HG03439 (cell line): ENCODE results near the gene ARRDC2.
"Not testable (repeated sequence)": the region's sequence is repeated elsewhere in the genome, so short reads cannot be mapped to it uniquely, and the experiment has no call there.

Experiments
- ATAC-seq: cut with Tn5 transposase; IDR thresholded peaks from one replicate; pipeline ENCODE4 v1.9.1; 2021; ENCODE audit warnings: mild to moderate bottlenecking, moderate library complexity; ENCODE audit not compliant: unreplicated experiment

ARRDC2 gene

DNA sequence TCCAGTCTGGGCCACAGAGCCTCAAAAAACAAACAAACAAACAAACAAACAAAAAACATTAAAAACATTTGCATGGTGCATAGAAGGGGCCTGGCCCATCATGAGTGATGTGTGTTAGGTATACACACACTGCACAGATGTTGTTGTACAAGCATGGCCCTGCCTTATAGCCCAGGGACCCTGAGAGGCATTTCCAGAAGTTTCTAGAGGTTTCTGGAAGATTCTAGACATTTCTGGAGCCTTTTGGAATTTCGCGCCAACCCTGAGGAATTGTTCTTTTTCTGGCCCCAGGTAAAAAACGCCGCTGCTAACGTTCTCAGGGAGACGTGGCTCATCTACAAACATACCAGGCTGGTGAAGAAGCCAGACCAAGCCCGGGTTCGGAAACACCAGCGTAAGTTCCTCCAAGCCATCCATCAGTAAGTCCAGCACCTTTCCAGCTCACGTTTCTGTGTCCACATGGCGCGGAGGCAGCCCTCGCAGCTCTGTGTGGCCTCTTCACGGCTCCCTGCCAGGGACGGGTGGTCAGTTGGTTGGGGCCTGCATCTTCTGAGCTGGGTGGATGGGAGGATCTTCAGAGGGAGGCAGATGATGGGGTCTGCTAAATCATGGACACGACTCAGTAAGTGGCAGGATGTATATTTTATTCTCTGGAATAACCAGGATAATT is 18.4 kb upstream of the ARRDC2 start:
- ATAC-seq: no peak

DNA sequence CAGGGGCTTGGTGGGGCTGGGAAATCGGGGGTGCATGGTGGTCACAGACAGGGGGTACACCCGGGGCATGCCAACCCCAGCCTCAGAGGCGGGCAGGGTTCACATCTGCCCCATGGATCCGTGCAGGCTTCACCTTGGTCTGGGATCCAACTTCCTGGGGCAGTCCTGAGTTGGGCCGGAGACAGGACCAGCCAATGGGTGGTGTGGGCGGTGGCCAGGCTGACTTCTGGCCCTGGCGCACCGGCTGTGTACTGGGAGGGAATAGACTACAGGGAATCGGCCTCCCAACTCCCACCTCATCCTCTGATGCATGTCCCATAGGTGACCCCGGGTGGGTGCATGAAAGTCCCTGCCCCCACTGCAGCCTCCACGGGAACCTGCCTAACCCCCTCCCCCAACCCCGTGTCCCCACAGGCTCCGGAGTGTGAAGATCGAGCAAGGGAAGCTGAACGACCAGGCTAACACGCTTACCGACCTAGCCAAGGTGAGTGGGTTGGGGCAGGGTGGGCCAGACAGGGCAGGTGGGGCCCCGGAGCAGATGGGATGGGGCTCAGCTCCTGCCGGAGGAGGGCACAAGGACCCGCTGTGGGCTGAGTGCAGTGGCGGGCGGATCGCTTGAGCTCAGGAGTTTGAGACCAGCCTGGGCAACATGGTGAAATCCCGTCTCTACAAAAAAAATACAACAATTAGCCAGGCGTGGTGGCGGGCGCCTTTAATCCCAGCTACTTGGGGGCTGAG is 14.7 kb upstream of the ARRDC2 start:
- ATAC-seq: no peak

DNA sequence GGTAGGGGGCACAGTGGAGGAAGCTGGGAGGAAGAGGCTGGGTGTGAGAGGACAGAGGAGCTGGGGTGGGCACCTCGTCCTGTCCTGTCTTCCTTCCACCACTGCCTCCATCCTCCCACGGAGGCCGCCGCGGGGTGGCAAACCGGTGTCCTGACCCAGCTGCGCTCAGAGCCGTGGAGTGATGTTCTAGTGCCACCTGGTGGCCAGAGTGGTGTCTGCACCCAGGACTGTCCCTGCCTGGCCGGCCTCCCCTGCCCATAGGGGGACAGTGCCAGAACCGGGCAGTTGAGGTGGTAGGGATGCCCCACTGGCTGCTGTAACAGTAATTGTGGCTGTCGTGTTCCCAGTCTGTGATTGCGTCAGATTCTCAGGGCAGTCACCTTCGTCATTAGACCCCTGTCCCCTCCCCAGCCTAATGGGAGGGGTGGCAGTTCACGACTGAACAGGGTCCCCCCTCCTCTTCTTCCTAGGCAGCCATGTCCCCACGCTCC is 11.1 kb upstream of the ARRDC2 start:
- peak; percentile 50 for ATAC-seq

DNA sequence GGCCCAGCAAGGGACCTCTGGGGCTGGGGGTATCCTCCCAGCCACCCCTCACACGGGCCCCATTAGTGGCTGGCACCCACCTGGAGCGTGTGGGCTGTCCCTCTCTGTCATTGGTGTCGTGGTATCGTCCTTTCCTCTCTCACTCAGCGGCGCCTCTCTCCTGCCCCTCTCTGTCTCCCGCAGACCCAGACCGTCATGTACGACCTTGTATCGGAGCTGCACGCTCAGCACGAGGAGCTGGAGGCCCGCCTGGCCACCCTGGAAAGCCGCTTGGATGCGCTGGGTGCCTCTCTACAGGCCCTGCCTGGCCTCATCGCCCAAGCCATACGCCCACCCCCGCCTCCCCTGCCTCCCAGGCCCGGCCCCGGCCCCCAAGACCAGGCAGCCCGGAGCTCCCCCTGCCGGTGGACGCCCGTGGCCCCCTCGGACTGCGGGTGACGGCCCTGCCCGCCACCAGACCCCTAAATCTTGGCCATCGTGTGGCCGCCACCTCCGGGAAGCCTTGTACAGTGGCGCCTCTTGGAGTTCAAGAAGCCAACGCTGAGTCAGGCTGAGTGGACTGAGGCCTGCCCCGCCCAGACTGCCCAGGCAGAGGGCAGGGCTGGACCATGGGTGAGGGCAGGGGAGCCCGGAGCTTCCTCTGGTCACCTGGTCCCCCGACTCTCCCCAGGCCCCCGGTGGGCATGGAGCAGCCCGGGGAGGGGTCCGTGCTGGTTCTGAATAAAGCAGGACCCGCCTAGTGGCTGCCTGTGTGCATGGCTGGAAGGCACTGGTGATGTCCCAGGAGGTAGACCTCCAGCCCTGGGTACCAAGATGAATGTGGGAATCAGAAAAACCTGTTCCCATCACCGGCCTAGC is 9.8 kb upstream of the ARRDC2 start:
- no peak for ATAC-seq

GRCh38 chr19:17998827-17999150 is 9.2 kb upstream of the ARRDC2 start:
- no peak for ATAC-seq

GRCh38 chr19:17999684-18000479 is 8.1 kb upstream of the ARRDC2 start:
- ATAC-seq: no peak

DNA sequence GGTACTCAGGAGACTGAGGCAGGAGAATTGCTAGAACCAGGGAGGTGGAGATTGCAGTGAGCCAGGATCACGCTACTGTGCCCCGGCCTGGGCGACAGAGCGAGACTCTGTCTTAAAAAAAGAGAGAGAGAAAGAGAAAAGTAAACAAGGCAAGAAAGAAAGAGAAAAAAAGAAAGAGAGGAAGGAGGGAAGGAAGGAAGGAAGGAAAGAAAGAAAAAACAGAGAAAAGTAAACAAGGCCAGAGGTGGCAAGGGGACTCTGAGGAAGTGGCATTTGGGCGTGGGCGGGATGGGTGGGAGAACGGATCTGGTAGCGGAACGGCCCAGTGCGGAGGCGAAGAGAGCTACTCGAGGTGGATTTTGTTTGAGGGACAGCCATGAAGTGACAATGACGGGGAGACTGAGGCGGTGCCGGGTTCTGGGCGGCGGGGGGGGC is 7.5 kb upstream of the ARRDC2 start:
- peak; percentile 7 for ATAC-seq

DNA sequence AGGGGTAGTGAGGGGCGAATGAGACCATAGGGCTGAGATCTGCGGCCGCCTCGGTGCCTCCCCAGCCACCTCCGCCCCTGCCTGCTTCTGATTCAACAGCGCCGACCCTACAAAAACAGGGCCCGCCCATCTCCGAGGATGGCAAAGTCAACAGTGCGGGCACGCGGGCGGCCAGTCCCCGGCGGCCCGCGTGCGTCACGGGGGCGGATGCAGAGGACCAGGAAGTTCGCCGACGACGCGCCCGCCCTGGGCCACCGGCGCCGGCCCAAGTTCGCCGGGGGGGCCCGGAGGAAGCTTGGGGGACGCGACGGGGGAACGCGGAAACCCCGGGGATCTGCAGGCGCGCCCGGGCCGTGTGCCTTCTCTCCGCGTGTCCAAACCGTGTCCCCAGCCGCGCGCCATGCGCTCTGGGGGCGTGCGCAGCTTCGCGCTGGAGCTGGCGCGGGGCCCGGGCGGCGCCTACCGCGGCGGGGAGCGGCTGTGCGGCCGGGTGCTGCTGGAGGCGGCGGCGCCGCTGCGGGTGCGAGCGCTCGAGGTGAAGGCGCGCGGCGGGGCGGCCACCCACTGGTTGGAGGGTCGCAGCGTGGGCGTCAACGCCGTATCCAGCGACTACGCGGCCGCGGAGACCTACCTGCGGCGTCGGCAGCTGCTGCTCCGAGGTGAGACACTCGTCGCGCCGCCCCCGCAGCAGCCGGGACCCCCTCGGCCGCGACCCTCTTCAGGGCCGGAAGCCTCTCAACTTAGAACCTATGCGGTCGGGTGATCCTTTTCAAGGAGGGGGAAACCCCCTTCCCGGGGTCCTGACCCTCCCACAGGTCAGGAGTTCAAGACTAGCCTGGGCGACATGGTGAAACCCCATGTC is 6.8 kb upstream of the ARRDC2 start:
- ATAC-seq: peak; percentile 67

DNA sequence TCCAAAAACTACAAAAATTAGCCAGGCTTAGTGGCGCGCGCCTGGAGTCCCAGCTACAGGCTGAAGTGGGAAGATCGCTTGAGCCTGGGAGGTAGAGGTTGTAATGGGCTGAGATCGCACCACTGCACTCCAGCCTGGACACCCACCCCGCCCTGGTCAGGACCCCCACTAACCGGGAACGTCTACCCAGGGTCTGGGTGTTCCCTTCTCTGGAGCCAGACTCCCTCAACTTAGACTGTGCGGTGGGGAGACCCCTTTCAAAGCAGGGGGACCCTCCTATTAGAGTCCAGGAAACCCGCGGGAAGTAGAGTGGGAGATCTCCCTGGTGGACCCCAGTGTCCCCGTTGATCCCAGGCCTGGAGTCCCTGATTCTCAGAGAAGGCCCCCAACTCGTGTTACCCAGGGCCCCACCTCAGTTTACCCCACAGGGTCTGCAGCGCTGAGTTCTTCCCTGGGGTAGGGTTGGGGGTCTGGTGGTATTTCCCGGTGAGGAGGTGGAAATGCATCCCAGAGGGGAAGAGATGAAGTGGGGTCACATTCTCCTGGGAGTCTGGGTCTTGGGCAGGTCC is 6.1 kb upstream of the ARRDC2 start:
- no peak for ATAC-seq

DNA sequence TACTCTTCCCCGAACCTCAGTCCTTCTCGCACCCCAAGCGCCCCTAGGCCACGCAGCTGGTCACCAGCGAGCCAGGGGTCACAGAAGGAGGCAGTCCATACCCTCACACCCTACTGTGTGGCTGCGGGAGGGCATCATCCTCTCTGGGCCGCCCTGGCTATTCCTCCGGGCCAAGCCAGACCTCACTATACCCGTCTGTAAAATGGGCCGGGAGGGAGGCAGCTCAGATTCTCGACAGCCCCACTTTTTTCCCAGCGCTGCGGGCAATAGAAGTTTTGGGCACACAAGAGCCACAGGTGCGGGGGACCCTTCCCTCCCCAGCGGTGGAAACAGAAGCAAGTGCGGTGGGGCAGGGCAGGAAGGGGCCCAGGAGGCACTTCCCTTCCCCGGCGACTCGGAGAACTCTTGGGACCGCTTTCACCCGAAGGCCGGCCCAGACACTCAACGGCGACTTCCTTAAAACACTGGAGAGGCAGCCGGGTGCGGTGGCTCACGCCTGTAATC is 5.6 kb upstream of the ARRDC2 start:
- no peak for ATAC-seq

- not testable (repeated sequence) for ATAC-seq
These were observed 2.2 kb upstream of the ARRDC2 start for GRCh38 chr19:18005750-18006149.

DNA sequence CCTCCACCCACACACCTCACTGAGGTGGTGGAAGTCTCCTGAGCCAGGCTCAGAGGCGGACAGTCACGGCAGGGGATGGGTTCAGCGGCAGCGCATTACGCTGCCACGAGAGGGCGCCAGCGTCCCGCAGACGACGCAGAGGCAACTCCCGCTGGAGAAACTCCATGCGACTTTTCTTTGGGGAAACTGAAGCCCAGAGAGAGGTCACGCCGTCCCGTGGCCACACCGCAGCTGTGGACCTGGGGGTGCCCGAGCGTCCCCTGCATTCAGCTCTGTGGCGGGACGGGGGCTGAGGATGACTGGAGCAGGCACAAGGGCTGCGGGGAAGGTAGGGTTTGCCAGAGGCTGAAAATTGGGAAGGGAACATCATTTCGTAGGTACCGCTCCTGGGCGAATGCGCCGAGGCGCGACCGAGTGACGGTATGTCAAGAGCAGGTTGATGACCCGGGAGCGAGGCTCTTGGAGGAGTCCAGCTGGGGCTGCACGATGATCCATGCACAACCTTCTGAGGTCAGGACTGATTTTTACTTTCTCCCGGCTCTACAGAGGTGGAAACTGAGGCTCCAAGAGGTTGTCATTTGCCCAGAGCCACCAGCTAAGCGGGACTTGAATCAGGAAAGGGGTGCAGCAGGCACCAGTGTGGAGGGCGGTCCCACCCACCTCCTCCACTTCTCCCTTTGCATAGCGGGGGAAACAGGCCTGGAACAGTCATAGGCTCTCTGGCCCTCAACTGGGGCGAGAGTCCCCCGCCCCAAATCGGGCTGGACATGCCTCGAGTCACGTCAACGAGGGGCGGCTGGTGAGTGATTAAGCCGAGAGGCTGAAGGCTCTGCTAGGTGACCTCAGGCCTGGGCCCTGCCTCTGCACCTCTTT is 690 bp upstream of the ARRDC2 start:
- peak; percentile 48 for ATAC-seq

DNA sequence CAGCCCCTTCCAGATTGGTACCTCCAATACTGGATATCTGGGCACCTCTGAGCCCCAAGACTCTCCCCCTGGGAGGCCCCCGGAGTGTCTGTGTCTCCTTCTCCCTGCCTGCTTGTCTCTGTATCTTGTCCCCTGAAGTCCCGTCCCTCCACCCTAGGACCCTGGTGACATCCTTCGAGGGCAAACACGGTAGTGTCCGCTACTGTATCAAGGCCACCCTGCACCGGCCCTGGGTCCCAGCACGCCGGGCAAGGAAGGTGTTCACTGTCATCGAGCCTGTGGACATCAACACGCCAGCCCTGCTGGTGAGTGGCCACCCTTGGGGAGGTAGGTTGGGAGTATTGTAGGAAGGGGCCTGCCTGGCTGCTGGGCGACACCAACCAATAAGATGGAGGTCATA is 844 bp downstream of the ARRDC2 start:
- no peak for ATAC-seq

DNA sequence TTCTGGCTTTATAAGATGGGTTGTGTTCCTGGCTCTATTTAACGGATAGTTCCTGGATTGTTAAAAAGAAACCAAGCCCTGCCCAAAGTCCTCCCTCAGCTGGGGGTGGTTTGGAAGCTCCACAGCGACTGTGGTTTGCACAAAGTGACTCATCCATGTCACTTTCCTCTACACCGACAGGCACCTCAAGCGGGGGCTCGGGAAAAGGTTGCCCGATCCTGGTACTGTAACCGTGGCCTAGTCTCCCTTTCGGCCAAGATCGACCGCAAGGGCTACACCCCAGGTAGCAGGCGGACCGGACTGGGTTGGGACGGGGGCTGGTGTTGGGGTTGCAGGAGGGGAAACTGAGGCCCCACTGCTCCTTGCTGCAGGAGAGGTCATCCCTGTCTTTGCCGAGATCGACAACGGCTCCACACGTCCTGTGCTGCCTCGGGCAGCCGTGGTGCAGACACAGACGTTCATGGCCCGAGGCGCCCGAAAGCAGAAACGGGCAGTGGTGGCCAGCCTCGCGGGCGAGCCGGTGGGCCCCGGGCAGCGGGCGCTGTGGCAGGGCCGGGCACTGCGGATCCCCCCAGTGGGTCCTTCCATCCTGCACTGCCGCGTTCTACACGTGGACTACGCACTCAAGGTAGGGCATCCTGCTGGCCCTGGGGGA is 1.6 kb downstream of the ARRDC2 start:
- ATAC-seq: no peak

GRCh38 chr19:18010149-18010548 is 2.2 kb downstream of the ARRDC2 start:
- no peak for ATAC-seq

DNA sequence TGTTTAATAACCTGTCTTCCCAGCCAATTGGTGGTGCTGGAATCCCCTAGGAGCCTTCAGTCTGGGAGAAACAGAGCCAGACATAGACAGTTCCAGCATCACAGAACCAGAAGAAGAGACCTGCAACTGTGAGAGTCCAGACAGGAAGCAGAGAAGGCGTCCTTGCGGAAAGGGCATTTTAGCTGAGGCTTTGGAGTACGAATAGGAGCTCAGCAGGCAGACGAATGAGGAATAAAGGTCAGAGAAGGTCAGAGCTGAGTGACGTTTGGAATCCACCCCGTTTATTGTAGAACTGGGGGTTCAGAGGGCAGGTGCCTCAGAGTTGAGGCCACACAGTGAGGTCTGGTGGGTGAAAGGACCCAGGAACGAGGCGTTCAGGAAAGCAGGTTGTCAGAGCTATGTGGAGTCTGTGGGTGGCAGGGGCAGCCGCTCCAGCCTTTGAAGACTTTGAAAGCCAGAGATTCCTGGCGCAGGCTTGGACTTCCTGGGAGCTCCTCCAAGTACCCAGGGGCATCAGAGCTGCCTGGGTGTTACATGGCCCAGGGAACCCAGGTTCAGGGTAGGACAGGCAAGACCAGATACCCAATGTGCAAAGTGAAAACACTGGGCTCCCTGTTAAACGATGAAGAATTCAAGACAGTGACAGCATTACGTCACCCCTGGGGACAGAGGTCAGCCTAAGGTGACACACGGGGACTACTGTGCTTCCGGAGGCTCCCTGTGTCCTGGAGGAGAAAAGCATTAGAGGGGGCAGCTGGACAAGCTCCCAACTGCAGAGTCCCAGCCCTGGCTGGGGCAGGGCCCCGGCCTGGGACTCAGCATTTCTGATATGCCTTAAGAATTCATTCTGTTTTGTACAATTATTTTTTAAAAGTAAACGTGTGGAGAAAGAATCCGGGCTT is 5.5 kb downstream of the ARRDC2 start:
- no peak for ATAC-seq

GRCh38 chr19:18014197-18014596 is 6.2 kb downstream of the ARRDC2 start:
- ATAC-seq: no peak
